ENCODE data around the gene ZBTB20.

DNA sequence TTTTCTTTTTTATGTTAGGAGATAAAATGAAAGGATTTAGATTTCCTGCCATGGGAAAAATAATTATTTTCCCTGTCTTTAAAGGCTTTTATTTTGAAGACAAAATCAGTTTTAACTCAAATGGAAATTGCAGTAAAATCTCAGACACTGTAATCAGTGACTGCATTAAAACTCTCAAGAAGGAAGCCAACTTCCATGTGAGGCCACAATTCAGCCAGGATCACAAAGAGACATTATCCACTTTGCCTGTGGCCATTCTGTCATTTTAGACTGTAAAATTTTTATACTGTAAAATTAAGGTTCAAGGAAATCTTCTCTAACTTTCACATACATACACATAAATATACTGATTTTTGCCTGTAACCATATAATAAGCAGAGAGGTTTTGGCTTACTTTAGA lies 549.2 kb downstream of the ZBTB20 start:
- TF ChIP-seq EZH2 (IDR thresholded peaks at IDR 0.05; ENCODE audit: borderline replicate concordance, insufficient read depth, low read depth, low read length, poor library complexity, severe bottlenecking) = no peak
- TF ChIP-seq, protein P1, sequence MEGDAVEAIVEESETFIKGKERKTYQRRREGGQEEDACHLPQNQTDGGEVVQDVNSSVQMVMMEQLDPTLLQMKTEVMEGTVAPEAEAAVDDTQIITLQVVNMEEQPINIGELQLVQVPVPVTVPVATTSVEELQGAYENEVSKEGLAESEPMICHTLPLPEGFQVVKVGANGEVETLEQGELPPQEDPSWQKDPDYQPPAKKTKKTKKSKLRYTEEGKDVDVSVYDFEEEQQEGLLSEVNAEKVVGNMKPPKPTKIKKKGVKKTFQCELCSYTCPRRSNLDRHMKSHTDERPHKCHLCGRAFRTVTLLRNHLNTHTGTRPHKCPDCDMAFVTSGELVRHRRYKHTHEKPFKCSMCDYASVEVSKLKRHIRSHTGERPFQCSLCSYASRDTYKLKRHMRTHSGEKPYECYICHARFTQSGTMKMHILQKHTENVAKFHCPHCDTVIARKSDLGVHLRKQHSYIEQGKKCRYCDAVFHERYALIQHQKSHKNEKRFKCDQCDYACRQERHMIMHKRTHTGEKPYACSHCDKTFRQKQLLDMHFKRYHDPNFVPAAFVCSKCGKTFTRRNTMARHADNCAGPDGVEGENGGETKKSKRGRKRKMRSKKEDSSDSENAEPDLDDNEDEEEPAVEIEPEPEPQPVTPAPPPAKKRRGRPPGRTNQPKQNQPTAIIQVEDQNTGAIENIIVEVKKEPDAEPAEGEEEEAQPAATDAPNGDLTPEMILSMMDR (IDR thresholded peaks at IDR 0.05) = no peak

All from B cell (primary cell).